Fibroblast of villous mesenchyme (primary cell): ENCODE results near the gene TCN2. TPM values are rescaled to one million over a fixed set of nuclear protein-coding genes. Genes with fewer than 3 reads are reported as not detected.
"Not testable (repeated sequence)": the region's sequence is repeated elsewhere in the genome, so short reads cannot be mapped to it uniquely, and the experiment has no call there.

Source experiments
- DNase-seq: peaks from one replicate; pipeline ENCODE4 v3.0.0-alpha.2; 2010; ENCODE audit warnings: low read depth
- H3K4me3 ChIP-seq: 2 replicates; pipeline ENCODE4 v1.5.1; 2011; ENCODE audit warnings: low read depth, mild to moderate bottlenecking, low read length
- CTCF ChIP-seq: IDR thresholded peaks from 2 replicates; pipeline ENCODE4 v1.5.1; 2012; ENCODE audit warnings: low read depth, mild to moderate bottlenecking, low read length; ENCODE audit not compliant: insufficient read depth
- total RNA-seq: library from RNA; depleted of rRNA; stranded (reverse); fragments of >200 nt; gene quantifications from 2 replicates; pipeline ENCODE4 v1.2.3, GENCODE V29; 2012

TCN2 gene
- total RNA-seq, 1 donor: 3.9 TPM

GRCh38 chr22:30615543-30615954, 8.6 kb downstream of the TCN2 start:
- no peak overlapping the region for H3K4me3 ChIP-seq
- DNase-seq: no peak
- TF ChIP-seq CTCF: no peak

- TF ChIP-seq CTCF: no peak
- DNase-seq: no peak
Observed at GRCh38 chr22:30617819-30618218, 10.8 kb downstream of the TCN2 start.

GRCh38 chr22:30619909-30620308, 12.9 kb downstream of the TCN2 start:
- not testable (repeated sequence) for DNase-seq, H3K4me3 ChIP-seq

More at GRCh38 chr22:30617819-30618218, 10.8 kb downstream of the TCN2 start:
- no peak overlapping the region for H3K4me3 ChIP-seq

- H3K4me3 ChIP-seq: no peak overlapping the region
- no peak for DNase-seq
- TF ChIP-seq CTCF: no peak
Observed at GRCh38 chr22:30626413-30626812, 19.4 kb downstream of the TCN2 start.

- DNase-seq: no peak
- TF ChIP-seq CTCF: no peak
- no peak overlapping the region for H3K4me3 ChIP-seq
Observed at GRCh38 chr22:30627471-30627870, 20.5 kb downstream of the TCN2 start.

- DNase-seq: no peak
- no peak overlapping the region for H3K4me3 ChIP-seq
- no peak for TF ChIP-seq CTCF
Observed at GRCh38 chr22:30628491-30628890, 21.5 kb downstream of the TCN2 start.

- not testable (repeated sequence) for H3K4me3 ChIP-seq, DNase-seq
Observed at GRCh38 chr22:30631469-30631868, 24.5 kb downstream of the TCN2 start.

GRCh38 chr22:30634471-30635233, 27.7 kb downstream of the TCN2 start:
- TF ChIP-seq CTCF: peak; percentile 91
- peak overlapping the region; percentile 47 for H3K4me3 ChIP-seq
- DNase-seq: peak; percentile 85
